GM19372 (cell line): Measurements from ENCODE around the gene TNS3.
"Not testable (repeated sequence)": the region's sequence is repeated elsewhere in the genome, so short reads cannot be mapped to it uniquely, and the experiment has no call there.

Experiments used
- ATAC-seq: cut with Tn5 transposase; IDR thresholded peaks from one replicate; pipeline ENCODE4 v1.9.1; 2021; ENCODE audit warnings: mild to moderate bottlenecking, low read depth, moderate library complexity; ENCODE audit not compliant: unreplicated experiment

Gene TNS3

DNA sequence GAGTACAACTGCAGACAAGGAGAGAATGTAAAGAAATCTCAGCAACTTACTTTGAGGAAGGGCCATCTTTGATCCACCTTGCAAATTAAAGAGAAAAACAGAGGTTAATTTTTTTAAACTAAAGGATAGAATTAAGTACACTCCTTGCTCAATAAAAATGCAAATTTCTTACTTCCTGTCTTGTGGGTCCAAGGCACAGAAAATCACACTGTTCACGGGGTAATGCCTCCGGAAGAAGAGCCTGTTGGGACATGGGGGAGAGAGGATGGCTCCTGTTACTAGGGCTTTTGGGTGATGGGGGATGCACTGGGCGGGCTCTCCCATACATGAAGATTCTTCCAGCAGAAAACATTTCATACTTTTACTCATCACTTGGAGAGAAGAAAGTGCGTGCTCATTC is 301.8 kb downstream of the TNS3 start:
- ATAC-seq: no peak

DNA sequence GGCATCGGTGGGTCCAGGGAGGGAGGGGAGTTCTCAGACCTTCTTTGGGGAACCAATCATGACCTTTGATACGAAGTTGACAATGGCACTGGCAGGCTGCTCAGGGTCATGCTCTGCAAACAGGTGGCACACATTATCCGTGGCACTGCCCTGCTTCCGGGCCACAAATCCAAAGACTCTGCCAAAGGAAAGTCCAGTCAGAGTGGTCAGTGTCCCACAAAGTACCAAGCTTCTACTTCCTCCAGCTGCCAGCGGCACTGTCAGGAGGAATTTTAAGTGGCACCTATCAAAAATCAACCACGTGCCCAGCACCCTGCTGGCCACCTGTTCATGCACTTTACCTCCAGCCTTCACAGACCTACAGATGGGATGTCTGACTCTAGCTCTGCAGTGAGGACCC is 303.9 kb downstream of the TNS3 start:
- ATAC-seq: no peak

- no peak for ATAC-seq
These were observed 304.6 kb downstream of the TNS3 start for GRCh38 chr7:47277321-47277781.

- ATAC-seq: no peak
These were observed 307.7 kb downstream of the TNS3 start for GRCh38 chr7:47273974-47274766.

GRCh38 chr7:47273088-47273487 is 308.8 kb downstream of the TNS3 start:
- no peak for ATAC-seq

- ATAC-seq: no peak
These were observed 310.2 kb downstream of the TNS3 start for GRCh38 chr7:47271749-47272148.

- ATAC-seq: no peak
These were observed 312.8 kb downstream of the TNS3 start for GRCh38 chr7:47268851-47269836.

- no peak for ATAC-seq
These were observed 314.6 kb downstream of the TNS3 start for GRCh38 chr7:47267346-47267745.

GRCh38 chr7:47266799-47267198 is 315.1 kb downstream of the TNS3 start:
- no peak for ATAC-seq

DNA sequence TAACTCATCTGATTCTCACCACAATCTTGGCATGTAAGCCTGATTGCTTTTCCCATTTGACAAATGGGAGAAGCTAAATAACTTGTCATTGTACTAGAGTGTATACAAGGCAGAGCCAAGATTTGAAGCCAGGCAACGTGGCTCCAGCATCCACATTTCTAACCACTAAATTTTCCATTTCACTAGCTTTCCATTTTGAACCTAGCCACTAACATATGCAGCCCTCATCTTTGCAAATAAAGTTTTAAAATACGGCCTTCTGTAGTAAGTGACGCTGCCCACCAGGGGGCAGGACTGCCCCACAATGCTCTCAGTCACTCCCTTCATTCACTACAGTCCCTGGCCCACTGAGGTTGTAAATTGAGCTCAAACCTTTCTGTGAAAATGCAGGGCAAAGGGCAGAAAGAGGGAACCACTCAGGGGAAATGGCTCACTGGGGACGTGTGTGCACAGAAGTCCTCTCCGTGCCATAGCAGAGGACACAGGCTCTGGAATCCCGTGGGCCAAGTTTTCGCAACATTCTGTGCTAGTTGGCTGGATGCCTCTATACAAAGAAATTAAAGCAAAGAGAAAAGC is 315.7 kb downstream of the TNS3 start:
- ATAC-seq: peak; percentile 88

GRCh38 chr7:47265621-47266020 is 316.3 kb downstream of the TNS3 start:
- no peak for ATAC-seq

DNA sequence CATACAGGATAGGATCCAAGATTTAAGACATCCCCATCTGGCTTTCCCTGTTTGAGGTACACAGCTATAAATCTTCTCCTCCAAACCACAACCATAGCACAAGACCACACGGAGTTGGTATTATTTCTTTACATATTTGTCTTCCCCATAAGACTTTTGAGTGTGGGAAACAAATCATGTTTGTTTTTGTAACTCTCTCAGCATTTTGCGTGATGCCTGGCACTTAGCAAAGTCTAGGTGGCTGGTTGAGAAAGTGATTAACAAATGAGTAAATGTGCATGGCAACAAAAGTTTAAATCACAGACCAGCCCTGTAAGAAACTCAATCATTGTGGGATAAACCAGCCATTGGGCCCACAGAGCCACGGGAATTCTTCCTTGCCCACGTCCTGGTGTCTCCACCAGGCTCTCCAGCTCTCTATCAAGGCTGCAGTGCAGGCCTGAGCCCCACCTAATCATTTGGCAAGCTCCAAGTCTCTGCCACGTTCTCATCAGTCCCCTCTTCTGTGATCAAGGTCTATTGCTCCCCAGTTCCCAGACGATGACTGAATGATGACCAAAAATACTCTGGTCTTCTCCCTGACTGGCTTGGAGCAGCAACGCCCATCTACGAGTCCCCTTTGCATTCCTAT is 317.8 kb downstream of the TNS3 start:
- ATAC-seq: no peak

DNA sequence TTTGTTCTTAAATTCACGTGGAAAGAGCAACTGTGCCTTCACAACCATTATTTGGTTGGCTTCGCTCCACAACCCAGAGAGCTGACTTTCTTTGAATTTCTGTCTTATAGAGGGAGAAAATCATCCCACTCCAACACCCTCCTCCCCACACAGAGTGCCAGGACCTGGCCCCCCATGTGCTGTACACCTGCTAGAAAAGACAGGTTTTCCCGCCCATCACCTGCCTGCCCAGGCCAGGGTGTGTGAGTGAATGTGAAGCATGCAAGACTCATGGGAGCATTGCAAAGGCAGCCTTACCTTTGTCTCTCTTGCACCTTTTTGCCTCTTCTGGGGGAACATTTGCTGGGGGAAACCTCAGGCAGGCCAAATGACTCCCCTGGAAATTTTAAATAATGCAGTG is 319.0 kb downstream of the TNS3 start:
- ATAC-seq: no peak

DNA sequence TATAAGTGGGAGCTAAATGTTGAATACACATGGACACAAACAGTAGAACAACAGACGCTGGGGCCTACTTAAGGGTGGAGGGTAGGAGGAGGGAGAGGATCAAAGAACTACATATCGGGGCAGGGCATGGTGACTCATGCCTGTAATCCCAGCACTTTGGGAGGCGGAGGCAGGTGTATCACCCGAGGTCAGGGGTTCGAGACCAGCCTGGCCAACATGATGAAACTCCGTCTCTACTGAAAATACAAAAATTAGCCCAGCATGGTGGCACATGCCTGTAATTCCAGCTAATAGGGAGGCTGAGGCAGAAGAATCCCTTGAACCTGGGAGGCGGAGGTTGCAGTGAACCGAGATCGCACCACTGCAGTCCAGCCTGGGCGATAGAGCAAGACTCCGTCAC is 319.8 kb downstream of the TNS3 start:
- ATAC-seq: not testable (repeated sequence)

GRCh38 chr7:47260270-47260669 is 321.6 kb downstream of the TNS3 start:
- no peak for ATAC-seq

GRCh38 chr7:47259682-47260081 is 322.2 kb downstream of the TNS3 start:
- no peak for ATAC-seq

- ATAC-seq: no peak
These were observed 323.1 kb downstream of the TNS3 start for GRCh38 chr7:47258798-47259197.

DNA sequence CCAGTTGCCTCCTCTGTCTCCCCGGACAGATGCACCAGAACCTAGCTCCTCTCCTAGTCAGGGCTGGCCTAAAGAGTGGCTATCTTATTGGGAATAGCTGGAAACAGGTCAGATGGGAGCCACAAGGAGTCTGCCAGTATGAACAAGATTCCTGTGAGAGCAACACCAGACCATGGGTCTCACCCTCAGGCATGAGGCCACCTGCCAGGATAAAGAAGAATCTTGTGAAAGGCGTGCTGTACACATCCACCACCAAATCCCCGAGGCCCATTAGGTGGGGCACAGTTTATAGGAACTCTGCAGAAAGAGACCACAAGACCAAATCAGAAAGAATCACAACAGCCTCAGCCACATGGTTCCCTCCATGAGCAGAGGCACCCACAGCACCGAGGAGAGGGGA is 325.9 kb downstream of the TNS3 start:
- ATAC-seq: no peak

DNA sequence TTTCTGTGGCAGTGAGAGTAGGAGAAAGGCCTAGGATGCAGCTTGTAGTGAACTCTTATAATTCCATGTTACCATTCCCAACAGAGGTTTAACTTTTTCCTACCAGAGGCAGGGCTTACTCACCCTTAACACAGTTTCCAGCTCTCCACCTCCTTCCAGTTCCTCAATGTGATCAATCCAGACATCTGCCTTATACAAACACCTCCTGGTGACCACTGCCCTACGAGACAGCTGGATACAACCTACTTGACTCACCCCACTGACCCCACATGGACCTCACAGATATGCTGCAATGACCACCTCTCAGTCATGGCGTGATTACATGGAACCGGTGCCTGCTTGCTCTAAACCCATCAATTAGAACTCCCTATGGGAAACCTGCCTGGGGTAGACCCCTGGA is 326.5 kb downstream of the TNS3 start:
- ATAC-seq: no peak

DNA sequence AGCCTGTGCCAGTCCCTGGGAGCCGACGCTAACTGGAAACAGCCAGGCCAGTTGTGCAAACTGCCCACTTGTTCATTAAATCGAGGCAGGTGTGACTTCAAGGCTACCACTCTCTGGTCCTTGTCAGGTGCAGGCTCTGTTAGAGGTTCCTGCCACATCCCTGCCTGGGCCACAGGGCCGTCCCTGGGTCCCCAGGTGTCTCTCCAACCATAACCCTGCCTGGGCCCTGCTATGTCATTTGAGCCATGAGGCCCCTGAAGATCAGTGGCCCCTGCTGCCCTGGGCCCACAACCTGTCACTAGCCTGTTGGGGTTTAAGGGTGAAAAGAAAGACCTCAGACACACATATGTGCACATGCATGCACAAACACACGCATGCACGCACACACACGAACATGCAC is 326.9 kb downstream of the TNS3 start:
- no peak for ATAC-seq
